ENCODE results near the gene LDHD. TPM values are rescaled to one million over a fixed set of nuclear protein-coding genes. Genes with fewer than 3 reads are reported as not detected.

Gene LDHD
- total and polyA plus RNA-seq, 9 of the 15 experiments (the other 6 are each of a cell fraction or from before 2014, with no cell fraction given): 0.19 to 0.86 (median 0.54) TPM; not detected in 3

DNA sequence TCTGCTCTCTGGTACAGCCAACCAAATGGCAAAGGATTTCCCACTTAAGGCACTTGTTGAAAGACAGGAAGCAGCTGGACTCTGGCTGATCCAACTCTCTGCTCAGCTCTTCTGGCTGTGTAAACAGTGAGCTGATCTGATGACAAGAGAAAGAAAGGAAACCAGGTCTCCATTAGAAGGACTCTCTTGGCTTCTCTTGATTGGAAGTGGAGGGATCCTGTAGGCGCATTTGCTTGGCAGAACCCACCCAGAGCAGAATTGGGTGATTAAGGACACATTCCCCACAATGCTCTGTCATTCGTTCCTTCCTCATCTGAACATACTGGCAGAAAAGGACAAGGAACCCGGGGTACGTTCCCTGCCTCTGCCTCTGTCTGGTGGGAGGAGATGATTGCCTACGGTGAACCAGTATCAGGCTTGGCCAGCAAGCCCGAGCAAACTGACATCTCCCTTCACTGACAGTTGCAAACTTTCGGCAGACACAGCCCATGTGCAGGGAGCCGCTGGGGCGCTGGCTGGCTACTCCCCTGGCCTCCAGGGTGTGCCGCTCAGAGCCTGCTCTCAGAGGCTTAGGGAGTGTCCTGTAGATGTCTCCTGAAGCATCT, 29.1 kb downstream of the LDHD start (continued):
- TF ChIP-seq, protein P1, sequence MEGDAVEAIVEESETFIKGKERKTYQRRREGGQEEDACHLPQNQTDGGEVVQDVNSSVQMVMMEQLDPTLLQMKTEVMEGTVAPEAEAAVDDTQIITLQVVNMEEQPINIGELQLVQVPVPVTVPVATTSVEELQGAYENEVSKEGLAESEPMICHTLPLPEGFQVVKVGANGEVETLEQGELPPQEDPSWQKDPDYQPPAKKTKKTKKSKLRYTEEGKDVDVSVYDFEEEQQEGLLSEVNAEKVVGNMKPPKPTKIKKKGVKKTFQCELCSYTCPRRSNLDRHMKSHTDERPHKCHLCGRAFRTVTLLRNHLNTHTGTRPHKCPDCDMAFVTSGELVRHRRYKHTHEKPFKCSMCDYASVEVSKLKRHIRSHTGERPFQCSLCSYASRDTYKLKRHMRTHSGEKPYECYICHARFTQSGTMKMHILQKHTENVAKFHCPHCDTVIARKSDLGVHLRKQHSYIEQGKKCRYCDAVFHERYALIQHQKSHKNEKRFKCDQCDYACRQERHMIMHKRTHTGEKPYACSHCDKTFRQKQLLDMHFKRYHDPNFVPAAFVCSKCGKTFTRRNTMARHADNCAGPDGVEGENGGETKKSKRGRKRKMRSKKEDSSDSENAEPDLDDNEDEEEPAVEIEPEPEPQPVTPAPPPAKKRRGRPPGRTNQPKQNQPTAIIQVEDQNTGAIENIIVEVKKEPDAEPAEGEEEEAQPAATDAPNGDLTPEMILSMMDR (IDR thresholded peaks at IDR 0.05 in 2 of 3, conservative IDR thresholded peaks at IDR 0.05 in 1 of 3; ENCODE audit: insufficient read depth in 2 of 3, low read depth in 1 of 3, low read length in 3 of 3): peak; percentile 36 to 57 (median 49); a peak in 4 of 6 replicates
- no peak for TF ChIP-seq POLR2G (IDR thresholded peaks at IDR 0.05; ENCODE audit: low read depth, low read length)
- TF ChIP-seq ARNT (IDR thresholded peaks at IDR 0.05): 0 out of 4 replicates have a peak, but pooled peaks of 1 of the 2 experiments have one; percentile 26
- peak; percentile 61 to 67; a peak in 3 of 4 replicates for TF ChIP-seq FOXK2 (conservative IDR thresholded peaks at IDR 0.05 in 1 of 2, IDR thresholded peaks at IDR 0.05 in 1 of 2; ENCODE audit: low read depth in 2 of 2)
- TF ChIP-seq ETV5 (CRISPR knock-in tag; IDR thresholded peaks at IDR 0.05; ENCODE audit: low read depth): peak; percentile 59; the same call in 1 of the 2 replicates
- TF ChIP-seq XRCC5 (IDR thresholded peaks at IDR 0.05; ENCODE audit: low read depth, low read length): peak; percentile 34; the same call in 1 of the 2 replicates
- TF ChIP-seq TCF3 (CRISPR knock-in tag; IDR thresholded peaks at IDR 0.05): peak; percentile 77
- TF ChIP-seq BHLHE40 (IDR thresholded peaks at IDR 0.05; ENCODE audit: low read length): 0 out of 2 replicates have a peak, but pooled peaks have one; percentile 8
- no peak for TF ChIP-seq TAF7 (tag; IDR thresholded peaks at IDR 0.05)
- TF ChIP-seq GATAD2A (IDR thresholded peaks at IDR 0.05): no peak
- peak; percentile 83 for TF ChIP-seq SAP30 (IDR thresholded peaks at IDR 0.05; ENCODE audit: borderline replicate concordance, insufficient read depth, low read depth, low read length, poor library complexity, severe bottlenecking)
- TF ChIP-seq, protein P2, sequence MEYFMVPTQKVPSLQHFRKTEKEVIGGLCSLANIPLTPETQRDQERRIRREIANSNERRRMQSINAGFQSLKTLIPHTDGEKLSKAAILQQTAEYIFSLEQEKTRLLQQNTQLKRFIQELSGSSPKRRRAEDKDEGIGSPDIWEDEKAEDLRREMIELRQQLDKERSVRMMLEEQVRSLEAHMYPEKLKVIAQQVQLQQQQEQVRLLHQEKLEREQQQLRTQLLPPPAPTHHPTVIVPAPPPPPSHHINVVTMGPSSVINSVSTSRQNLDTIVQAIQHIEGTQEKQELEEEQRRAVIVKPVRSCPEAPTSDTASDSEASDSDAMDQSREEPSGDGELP (CRISPR knock-in tag; IDR thresholded peaks at IDR 0.05; ENCODE audit: borderline replicate concordance): peak; percentile 79
- 0 out of 2 replicates have a peak, but pooled peaks have one; percentile 42 for TF ChIP-seq CREM (IDR thresholded peaks at IDR 0.05; ENCODE audit: low read depth)
- TF ChIP-seq ZBTB17 (CRISPR knock-in tag; IDR thresholded peaks at IDR 0.05): peak; percentile 86
- TF ChIP-seq LEF1 (IDR thresholded peaks at IDR 0.05): peak; percentile 81; the same call in 1 of the 2 replicates
- TF ChIP-seq ZNF165 (CRISPR knock-in tag; IDR thresholded peaks at IDR 0.05; ENCODE audit: borderline replicate concordance): no peak
- no peak for TF ChIP-seq BDP1 (IDR thresholded peaks at IDR 0.05; ENCODE audit: insufficient read depth, insufficient read length)
- TF ChIP-seq POLR2B (IDR thresholded peaks at IDR 0.05; ENCODE audit: low read depth, partially characterized antibody): no peak
- peak; percentile 88 for TF ChIP-seq ARID1B (IDR thresholded peaks at IDR 0.05)
- peak; percentile 5; the same call in 1 of the 2 replicates for TF ChIP-seq ETV1 (tag; conservative IDR thresholded peaks at IDR 0.05; ENCODE audit: low read depth)
- TF ChIP-seq, protein P3, sequence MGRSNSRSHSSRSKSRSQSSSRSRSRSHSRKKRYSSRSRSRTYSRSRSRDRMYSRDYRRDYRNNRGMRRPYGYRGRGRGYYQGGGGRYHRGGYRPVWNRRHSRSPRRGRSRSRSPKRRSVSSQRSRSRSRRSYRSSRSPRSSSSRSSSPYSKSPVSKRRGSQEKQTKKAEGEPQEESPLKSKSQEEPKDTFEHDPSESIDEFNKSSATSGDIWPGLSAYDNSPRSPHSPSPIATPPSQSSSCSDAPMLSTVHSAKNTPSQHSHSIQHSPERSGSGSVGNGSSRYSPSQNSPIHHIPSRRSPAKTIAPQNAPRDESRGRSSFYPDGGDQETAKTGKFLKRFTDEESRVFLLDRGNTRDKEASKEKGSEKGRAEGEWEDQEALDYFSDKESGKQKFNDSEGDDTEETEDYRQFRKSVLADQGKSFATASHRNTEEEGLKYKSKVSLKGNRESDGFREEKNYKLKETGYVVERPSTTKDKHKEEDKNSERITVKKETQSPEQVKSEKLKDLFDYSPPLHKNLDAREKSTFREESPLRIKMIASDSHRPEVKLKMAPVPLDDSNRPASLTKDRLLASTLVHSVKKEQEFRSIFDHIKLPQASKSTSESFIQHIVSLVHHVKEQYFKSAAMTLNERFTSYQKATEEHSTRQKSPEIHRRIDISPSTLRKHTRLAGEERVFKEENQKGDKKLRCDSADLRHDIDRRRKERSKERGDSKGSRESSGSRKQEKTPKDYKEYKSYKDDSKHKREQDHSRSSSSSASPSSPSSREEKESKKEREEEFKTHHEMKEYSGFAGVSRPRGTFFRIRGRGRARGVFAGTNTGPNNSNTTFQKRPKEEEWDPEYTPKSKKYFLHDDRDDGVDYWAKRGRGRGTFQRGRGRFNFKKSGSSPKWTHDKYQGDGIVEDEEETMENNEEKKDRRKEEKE (IDR thresholded peaks at IDR 0.05; ENCODE audit: borderline replicate concordance in 1 of 2, control insufficient read depth in 1 of 2, low read depth in 2 of 2, low read length in 1 of 2): no peak
- TF ChIP-seq RBBP5 (IDR thresholded peaks at IDR 0.05; ENCODE audit: borderline replicate concordance, insufficient read depth, low read length, poor library complexity, severe bottlenecking): peak; percentile 63
